Upper lobe of right lung (tissue), 1 donor: Measurements from ENCODE around the gene PTCH2. TPM values are rescaled to one million over a fixed set of nuclear protein-coding genes. Genes with fewer than 3 reads are reported as not detected.

Source experiments
- ATAC-seq: fragments of 200-7000 bp; cut with Tn5 transposase; one replicate; pipeline ENCODE4 v1.9.1; 2020; ENCODE audit warnings: mild to moderate bottlenecking, moderate library complexity
- DNase-seq: peaks from one replicate; pipeline ENCODE4 v3.0.0-alpha.2; 2020
- H3K27ac ChIP-seq: fragments of 200-600 bp; one replicate; pipeline ENCODE4 v1.8.0; 2022
- H3K27me3 ChIP-seq: fragments of 200-600 bp; one replicate; pipeline ENCODE4 v1.8.0; 2022; ENCODE audit warnings: mild to moderate bottlenecking
- H3K36me3 ChIP-seq: fragments of 200-600 bp; one replicate; pipeline ENCODE4 v1.8.0; 2022
- H3K4me1 ChIP-seq: fragments of 200-600 bp; one replicate; pipeline ENCODE4 v1.8.0; 2022
- H3K4me3 ChIP-seq: fragments of 200-600 bp; one replicate; pipeline ENCODE4 v1.8.0; 2022; ENCODE audit warnings: mild to moderate bottlenecking
- H3K9me3 ChIP-seq: fragments of 200-600 bp; one replicate; pipeline ENCODE4 v1.8.0; 2022
- CTCF ChIP-seq: fragments of 200-600 bp; IDR thresholded peaks from one replicate; pipeline ENCODE4 v1.8.0; 2022; ENCODE audit warnings: antibody characterized with exemption
- intact Hi-C: fragments of 100-400 bp; cut with DNase I; formaldehyde crosslinking; loops from one replicate; pipeline ENCODE4 v1.11.0; 2022
- total RNA-seq: library from RNA; stranded (reverse); fragmentation: NEBNext Ultra II Directional; extraction: Animal tissue kit (Norgen Biotek cat#: 25700); gene quantifications from one replicate; pipeline ENCODE4 v1.2.1, GENCODE V29; 2021
- donor health status: DM: no; HTN: yes; CAD: no; lungs with severe emphysema.

Gene PTCH2
- total RNA-seq, 1 donor from 2014 or later, result 0.64 TPM

GRCh38 chr1:44785501-44786137, 57.4 kb downstream of the PTCH2 start:
- Histone ChIP-seq H3K27me3 (no peaks in the 10 kb centered on the region), H3K4me1 (peaks cover 27% of the 10 kb centered on the region), H3K4me3 (peak overlapping the region; percentile 59), H3K27ac (peak overlapping the region; percentile 67), H3K36me3 (peaks cover 11% of the 10 kb centered on the region), H3K9me3 (no peaks in the 10 kb centered on the region)
- intact Hi-C loops, result no loop called here
- DNase-seq (no peak), ATAC-seq (no peak)
- no peak for TF ChIP-seq CTCF

GRCh38 chr1:44785029-44785380, 58.0 kb downstream of the PTCH2 start:
- no peaks in the 10 kb centered on the region for H3K27me3 ChIP-seq
- H3K4me3 ChIP-seq, result no peak overlapping the region
- H3K9me3 ChIP-seq, result no peaks in the 10 kb centered on the region
- H3K36me3 ChIP-seq, result peaks cover 14% of the 10 kb centered on the region
- H3K27ac ChIP-seq, result no peak overlapping the region
- TF ChIP-seq CTCF, result no peak
- DNase-seq (no peak), ATAC-seq (no peak)
- intact Hi-C loops, result no loop called here
- peaks cover 27% of the 10 kb centered on the region for H3K4me1 ChIP-seq

- ATAC-seq (peak; percentile 31), DNase-seq (no peak)
- Histone ChIP-seq H3K36me3 (peaks cover 20% of the 10 kb centered on the region), H3K27ac (peak overlapping the region; percentile 47), H3K4me3 (peak overlapping the region; percentile 52), H3K27me3 (no peaks in the 10 kb centered on the region), H3K9me3 (no peaks in the 10 kb centered on the region), H3K4me1 (peaks cover 27% of the 10 kb centered on the region)
- TF ChIP-seq CTCF, result no peak
- intact Hi-C loops, result no loop called here
Measured at GRCh38 chr1:44784094-44785028, 58.7 kb downstream of the PTCH2 start.

- H3K27ac ChIP-seq, result peak overlapping the region; percentile 47
- peaks cover 27% of the 10 kb centered on the region for H3K4me1 ChIP-seq
- peaks cover 27% of the 10 kb centered on the region for H3K36me3 ChIP-seq
- no peaks in the 10 kb centered on the region for H3K27me3 ChIP-seq
- DNase-seq (no peak), ATAC-seq (no peak)
- no peak for TF ChIP-seq CTCF
- intact Hi-C loops, result no loop called here
- peak overlapping the region; percentile 52 for H3K4me3 ChIP-seq
- H3K9me3 ChIP-seq, result no peaks in the 10 kb centered on the region
Measured at GRCh38 chr1:44783697-44784093, 59.4 kb downstream of the PTCH2 start.

- intact Hi-C loops, result no loop called here
- H3K27me3 ChIP-seq, result no peaks in the 10 kb centered on the region
- no peak for TF ChIP-seq CTCF
- DNase-seq (no peak), ATAC-seq (no peak)
- no peaks in the 10 kb centered on the region for H3K9me3 ChIP-seq
- no peak overlapping the region for H3K4me3 ChIP-seq
- peaks cover 36% of the 10 kb centered on the region for H3K4me1 ChIP-seq
- H3K27ac ChIP-seq, result no peak overlapping the region
- peaks cover 48% of the 10 kb centered on the region for H3K36me3 ChIP-seq
Measured at GRCh38 chr1:44780583-44781121, 62.4 kb downstream of the PTCH2 start.
